ENCODE measurements around the gene TMEM79.

DNA sequence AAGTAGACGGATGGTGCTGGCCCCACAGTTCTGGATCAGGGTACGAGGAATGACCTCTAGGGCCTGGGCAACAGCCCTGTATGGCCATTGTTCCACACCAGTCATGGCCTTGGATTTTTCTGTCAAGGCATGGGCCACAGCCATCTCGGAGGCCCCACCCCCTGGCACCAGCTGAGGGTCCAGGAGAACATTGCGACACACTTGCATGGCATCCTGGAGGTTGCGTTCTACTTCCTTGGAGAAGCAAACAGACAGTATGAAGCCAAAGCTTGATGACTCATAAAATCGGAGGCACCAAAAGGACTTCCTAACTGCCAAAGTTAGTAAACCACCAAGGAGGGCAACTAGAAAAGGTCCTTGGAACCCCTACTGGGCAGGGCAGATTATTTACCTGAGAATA, 26.8 kb downstream of the TMEM79 start:
- TF ChIP-seq CTCF (IDR thresholded peaks at IDR 0.05) (no peak), POLR2A (IDR thresholded peaks at IDR 0.05) (no peak)

Data from testis (tissue), 2 donors.